Ramos (cell line): Measurements from ENCODE around the gene PALLD.

ENCODE experiments used
- in situ Hi-C: fragments of 300-500 bp; cut with MboI; formaldehyde crosslinking; loops from one replicate; pipeline ENCODE4 v1.14.3; 2022; ENCODE audit warnings: low sequenced_read_pairs; ENCODE audit not compliant: unreplicated experiment

PALLD gene

DNA sequence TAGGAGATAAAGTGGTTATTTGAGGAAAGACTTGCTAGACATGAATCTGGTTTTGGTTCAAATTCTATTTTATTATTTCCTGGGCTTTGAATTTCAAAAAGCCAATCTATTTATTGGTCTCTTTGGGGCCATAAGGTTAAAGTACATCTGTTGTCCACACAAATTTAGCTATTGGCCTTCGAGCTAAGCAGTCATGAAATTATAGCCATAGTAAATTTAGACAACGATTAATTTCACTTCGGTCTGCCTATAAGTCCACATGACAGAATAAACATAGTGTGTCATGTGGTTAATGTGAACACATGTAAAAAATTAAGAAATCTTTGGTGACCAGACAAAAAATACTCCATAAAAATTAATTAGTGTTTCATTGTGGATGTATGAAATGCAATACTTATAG, 161.9 kb downstream of the PALLD start:
- in situ Hi-C loops, result no loop called here

GRCh38 chr4:168659741-168660465, 163.1 kb downstream of the PALLD start:
- in situ Hi-C loops, result no loop called here

DNA sequence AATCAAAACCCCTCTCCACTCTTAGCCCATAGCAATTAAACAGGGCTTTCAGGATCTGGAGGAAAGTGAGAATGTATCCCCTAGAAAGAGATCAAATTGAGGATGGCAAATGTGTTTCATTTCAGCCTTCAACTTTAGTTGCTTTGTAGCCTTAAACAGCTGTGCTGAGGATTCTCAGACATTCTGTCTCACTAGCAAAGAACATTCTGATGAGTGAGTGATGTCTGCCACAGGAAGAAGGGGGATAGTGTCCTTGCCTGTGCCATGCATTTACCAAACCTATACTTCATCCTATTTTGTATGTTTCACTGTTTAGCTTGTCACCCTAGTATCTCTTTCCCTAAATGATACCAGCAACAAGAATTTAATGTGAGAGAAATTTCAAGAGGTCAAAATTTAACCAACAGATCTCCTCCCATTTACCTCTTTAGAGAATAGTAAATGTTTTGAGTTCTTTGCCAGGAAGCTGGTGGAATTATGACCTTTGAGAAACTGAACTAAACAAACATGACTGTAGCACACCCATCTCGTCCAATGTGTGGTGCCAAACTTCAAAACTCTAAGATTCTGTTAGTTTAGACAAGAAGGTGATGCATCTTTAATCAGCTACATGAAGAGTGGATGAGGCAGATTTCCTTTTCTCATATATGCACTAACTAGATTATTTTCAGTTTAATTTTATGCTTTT, 165.6 kb downstream of the PALLD start:
- in situ Hi-C loops, result no loop called here

GRCh38 chr4:168664242-168664891, 167.5 kb downstream of the PALLD start:
- in situ Hi-C loops, result no loop called here

- in situ Hi-C loops, result no loop called here
Observed at GRCh38 chr4:168666531-168666930, 169.7 kb downstream of the PALLD start.

GRCh38 chr4:168667376-168667775, 170.5 kb downstream of the PALLD start:
- in situ Hi-C loops, result no loop called here

DNA sequence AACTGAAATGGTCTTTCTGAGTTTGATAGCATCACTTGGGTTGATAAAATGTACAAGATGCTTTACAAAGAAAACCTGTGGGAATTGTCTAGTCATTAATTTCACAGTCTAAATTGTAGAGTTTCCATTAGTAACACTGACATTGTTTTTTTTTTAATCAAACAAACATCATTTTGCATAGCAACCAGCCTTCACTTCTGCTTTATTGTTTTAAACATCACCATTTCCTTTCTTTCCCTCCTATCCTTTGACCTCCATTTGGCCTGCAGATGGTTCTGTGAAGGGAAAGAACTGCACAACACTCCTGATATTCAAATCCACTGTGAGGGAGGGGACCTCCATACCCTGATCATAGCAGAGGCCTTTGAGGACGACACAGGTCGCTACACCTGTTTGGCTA, 171.1 kb downstream of the PALLD start:
- in situ Hi-C loops, result no loop called here

DNA sequence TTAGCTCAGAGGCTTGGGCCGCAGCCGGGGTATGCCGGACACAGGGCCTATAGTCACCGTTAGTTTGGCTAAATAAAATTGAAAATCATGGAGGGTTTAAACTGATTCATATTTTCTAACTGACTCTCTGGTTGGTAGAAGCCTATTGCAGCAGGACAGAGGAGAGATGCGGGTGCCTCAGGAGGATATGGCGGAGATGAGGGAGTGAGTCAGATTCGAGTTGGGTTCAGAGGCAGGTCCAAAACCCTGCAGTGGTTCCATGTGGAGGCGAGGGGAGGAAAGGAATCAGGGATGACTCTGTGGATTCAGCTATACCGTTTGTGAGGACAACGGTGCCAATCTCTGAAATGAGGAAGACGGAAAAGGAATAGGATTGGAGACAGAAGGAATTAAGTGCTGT, 176.6 kb downstream of the PALLD start:
- in situ Hi-C loops, result no loop called here

GRCh38 chr4:168674077-168674747, 177.4 kb downstream of the PALLD start:
- in situ Hi-C loops, result no loop called here

DNA sequence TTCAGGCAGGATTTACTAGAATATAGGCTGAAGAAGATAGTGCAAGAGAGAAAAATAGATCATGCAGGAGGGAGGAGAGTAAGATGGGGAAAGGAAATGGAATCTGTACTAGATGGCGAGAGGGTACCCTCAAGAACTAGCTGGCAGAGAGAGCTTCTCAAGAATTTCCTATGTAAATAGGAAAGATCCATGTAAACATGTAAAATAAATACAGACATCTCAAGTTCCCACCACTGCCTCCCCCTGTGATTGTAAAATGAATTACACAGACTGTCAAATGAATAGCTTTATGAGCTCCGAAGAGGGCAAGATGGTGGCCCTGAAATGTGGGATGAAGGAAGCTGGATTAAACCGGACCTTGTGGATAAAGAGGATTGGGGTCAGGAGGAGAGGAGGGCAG, 178.0 kb downstream of the PALLD start:
- in situ Hi-C loops, result no loop called here

- in situ Hi-C loops, result no loop called here
Observed at GRCh38 chr4:168677063-168677462, 180.2 kb downstream of the PALLD start.

DNA sequence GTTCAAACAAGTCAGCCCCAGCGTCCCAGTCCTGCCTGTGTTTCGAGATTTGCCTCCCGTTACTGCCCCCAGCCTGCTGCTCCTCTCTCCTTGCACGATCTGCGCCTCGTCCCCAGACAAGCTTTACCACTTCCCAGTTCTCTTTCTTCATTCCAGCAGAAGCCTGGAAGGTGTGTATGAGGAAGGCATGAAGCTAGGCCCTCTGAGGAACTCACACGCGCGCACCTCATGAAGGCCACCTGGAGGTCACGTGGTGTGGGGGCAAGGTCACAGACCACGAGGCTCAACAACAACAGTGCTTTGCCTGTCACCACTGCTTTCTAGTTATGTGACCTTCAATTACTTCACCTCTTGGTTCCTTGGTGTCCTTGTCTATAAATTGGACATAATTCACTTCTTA, 181.0 kb downstream of the PALLD start:
- in situ Hi-C loops, result no loop called here

- in situ Hi-C loops, result no loop called here
Observed at GRCh38 chr4:168678751-168679366, 182.0 kb downstream of the PALLD start.

DNA sequence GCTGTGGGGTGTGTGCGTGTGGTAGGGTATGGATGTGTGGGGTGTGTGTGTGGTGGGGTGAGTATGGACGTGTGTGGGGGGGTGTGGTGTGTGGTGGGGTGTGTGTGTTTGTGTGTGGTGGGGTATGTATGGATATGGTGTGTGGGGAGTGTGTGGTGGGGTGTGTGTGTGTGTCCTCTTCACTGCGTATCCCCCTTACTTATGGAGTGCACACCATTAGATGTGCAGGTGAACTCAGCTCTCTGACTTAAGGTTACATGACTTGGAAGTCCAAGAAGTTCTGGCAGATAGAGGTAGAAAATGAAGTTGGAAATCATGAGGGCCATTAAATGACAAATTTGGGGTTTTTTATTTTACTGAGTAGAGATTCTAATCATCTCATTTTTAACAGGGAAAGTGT, 182.5 kb downstream of the PALLD start:
- in situ Hi-C loops, result no loop called here

GRCh38 chr4:168679819-168680218, 183.0 kb downstream of the PALLD start:
- in situ Hi-C loops, result no loop called here

GRCh38 chr4:168682898-168683500, 186.1 kb downstream of the PALLD start:
- in situ Hi-C loops, result no loop called here

DNA sequence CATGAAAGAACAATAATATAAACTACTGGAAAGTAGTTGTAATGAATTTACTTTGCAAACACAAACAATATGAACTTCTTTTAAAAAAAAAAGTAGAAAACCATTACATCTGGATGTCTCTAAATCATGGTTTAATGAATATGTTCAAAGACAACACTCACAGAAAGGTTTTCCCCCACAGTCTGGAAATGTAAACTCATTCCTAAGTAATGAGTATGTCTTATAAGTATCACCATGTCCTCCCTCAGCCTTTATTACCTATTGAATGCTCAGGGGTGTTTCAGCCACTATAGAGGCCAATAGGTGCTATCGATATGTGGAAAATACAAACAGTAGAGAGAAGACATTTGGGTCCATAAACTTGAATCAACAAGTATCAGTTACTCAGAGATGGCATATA, 186.7 kb downstream of the PALLD start:
- in situ Hi-C loops, result no loop called here

DNA sequence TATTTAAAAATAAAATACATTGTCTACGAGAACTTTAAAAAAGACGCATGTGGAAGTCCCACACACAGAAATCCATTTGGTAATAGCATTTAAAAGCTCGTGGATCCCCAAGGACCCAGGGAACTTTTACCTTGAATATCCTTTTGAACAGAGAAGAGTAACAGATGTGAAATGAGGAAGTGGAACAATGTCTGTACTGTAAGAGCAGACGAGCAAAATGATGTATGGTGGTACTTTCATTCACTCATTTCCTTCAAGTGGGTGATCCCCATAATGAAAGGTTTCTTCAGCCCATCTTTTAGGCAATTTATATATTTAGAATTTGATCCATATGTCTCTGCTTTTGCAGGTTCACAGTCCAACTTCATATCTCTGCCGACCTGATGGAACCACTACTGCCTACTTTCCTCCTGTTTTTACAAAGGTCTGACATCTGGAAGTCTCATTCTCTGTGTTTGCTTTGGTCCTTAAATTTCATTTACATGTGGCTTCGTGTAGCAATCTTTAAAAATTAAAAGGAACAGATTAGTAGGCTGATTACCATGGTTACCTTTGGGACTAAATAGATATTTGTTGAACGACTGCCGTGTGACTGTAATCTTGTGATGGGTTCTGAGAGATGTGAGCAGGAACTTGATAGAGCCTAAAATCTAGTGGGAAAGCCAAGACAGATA, 188.4 kb downstream of the PALLD start:
- in situ Hi-C loops, result no loop called here

DNA sequence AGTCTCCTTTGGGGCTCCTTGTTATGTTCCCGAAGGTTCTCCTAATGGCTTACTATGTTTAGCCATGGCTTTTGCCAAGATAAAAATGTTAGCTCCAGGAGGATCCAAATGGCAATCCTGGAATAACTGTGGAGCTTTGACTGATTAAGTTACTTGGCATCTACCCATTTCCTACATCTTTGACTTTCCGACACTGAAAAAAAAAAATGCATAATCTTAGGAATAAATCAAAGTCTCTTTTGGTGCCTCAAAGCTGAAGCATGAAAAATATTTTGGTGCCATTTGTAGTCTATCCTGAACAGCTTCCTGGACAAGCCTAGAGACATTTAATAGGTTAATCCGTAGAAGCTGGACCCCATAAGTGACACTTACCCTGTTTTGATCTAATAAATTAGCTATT, 191.7 kb downstream of the PALLD start:
- in situ Hi-C loops, result no loop called here

GRCh38 chr4:168689791-168690190, 192.9 kb downstream of the PALLD start:
- in situ Hi-C loops, result no loop called here
